NCI-H1436 treated with DMSO at 0.1 percent for 48 hours (cell line): ENCODE results near the gene ZFAND2A.
"Not testable (repeated sequence)": the region's sequence is repeated elsewhere in the genome, so short reads cannot be mapped to it uniquely, and the experiment has no call there.

Source experiments
- DNase-seq: peaks from one replicate; lab custom pipeline; 2025; lab: John Stamatoyannopoulos, UW

ZFAND2A gene

GRCh38 chr7:1151156-1151555 lies 8.8 kb downstream of the ZFAND2A start:
- no peak for DNase-seq

DNA sequence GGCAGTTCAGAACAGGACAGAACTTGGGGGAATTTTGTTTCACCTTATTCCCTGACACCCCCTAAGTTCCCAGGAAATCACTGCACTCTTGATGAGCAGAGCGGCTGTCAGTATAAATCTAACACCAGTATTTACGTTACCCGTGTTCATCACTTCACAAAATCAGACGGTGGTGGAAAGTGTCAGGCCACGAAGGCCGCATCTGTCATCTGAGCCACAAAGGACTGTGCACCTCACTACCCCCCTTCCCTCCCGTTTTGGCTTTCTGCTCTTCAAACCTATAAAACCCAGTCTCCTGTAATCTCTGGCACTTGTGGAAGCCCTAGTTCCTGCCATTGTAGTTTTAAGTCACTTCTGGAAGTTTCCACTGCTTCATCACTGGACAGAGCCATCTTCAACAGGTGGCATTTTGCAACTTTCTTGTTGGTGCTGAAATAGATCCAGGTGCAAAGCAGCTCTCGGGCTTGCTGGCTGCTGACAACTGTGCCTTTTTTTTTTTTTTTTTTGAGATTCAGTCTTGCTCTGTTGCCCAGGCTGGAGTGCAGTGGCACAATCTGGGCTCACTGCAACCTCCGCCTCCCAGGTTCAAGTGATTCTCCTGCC lies 9.5 kb downstream of the ZFAND2A start:
- DNase-seq: no peak

DNA sequence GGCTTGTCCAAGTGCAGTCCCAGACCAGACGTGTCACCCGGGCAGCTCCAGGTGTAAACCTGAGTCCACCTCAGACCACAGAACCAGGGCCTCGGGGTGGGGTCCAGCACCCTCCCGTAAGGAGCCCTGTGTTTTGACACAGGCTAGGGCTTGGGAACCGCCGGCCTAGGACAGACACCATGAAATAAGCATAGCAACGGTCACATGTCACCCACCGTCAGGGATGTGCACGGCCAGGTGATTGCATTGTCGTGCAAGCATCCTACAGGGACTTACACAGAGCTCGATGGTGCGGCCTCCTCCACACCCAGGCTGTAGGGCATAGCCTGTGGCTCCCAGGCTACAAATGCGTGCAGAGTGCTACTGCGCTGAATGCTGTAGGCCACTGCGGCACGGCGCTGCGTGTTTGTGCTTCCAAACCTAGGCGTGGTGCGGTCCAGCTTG lies 10.6 kb downstream of the ZFAND2A start:
- no peak for DNase-seq

DNA sequence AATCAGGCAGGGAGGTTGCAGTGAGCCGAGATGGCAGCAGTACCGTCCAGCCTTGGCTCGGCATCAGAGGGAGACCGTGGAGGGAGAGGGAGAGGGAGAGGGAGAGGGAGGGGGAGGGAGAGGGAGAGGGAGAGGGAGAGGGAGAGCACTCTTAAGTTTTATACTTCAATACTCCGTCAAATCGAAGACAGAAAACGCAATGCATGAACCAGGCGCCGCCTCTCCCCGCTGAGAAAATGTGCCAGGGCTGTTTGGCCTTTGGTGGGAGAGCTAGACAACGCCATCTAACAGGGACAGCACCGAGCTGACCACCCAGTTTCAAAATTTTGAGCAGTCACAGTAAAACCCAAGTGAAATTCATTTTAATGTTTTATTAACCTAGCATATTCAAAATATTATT lies 12.1 kb downstream of the ZFAND2A start:
- not testable (repeated sequence) for DNase-seq

GRCh38 chr7:1144269-1144771 lies 15.7 kb downstream of the ZFAND2A start:
- DNase-seq: no peak

DNA sequence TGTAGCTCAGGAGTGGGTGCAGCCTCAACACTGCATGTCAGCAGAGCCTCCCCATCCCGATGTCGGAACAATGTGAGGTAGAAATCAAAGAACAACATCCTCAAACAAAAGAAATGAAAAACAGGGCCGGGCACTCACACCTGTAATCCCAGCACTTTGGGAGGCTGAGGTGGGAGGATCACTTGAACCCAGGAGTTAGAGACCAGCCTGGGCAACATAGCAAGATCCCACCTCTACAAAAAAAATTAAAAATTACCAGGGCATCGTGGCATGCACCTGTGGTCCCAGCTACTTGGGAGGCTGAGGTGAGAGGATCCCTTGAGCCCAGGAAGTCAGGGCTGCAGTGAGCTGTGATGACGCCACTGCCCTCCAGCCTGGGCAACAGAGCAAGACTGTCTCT lies 17.0 kb downstream of the ZFAND2A start:
- DNase-seq: not testable (repeated sequence)

- DNase-seq: no peak
Observed at GRCh38 chr7:1142051-1142635, 17.9 kb downstream of the ZFAND2A start.

DNA sequence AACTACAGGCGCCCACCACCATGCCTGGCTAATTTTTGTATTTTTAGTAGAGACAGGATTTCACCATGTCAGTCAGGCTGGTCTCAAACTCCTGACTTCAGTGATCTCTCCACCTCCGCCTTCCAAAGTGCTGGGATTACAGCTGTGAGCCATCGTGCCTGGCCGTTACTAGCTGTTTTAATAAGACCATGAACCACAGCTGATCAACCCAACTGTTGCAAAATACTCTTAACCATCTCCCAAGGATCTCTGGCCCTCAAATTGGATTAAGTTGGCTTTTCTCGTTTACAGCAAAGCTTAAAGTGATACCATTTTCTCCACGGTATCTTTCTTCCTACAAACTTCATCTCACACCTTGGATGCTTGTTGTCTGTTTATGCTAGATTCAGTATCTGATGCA lies 18.3 kb downstream of the ZFAND2A start:
- no peak for DNase-seq

DNA sequence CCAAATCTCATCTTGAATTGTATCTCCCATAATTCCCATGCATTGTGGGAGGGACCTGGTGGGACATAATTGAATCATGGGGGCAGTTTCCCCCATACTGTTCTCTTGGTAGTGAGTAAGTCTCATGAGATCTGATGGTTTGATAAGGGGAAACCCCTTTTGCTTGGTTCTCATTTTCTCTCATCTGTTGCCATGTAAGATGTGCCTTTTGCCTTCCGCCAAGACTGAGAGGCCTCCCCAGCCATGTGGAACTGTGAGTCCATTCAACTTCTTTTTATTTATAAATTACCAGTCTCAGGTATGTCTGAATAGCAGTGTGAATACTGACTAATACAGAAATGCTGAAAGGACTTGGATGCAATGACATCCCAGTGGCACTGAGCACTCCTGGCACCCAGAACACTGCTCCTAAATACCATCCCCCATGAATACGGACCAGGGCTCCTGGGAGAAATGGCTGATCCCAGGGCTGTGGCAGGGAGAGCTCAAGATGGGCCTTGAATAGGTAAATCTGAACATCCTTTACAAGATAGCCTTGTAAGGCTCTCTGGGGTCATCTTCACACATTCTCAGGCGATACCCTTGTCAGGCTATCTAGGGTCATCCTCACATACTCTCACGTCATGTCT lies 19.4 kb downstream of the ZFAND2A start:
- no peak for DNase-seq

DNA sequence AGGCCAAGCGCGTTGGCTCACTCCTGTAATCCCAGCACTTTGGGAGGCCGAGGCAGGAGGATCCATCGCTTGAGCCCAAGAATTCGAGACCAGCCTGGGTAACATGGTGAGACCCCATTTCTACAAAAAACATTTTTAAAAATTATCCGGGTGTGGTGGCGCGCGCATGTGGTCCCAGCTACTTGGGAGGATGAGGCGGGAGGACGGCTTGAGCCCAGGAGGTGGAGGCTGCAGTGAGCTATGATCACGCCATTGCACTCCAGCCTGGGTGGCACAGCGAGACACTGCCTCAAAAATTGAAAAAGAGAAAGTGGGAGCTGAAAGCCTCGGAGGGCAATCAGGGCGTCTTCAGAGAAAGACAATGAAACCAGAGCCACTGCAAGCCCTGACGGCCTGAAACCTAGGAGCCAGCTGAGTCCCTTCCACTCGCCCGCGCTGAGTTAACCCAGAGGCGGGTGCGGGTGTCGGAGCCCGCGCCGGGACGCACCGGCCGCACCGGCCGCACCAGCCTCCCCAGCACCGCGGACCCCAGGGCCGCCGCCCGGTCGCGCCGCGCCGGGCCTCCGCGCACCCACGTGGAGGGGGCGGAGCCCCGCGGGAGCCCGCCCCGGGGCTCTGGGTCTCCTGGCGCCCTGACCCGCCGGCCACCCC lies 22.4 kb downstream of the ZFAND2A start:
- no peak for DNase-seq

- no peak for DNase-seq
Observed at GRCh38 chr7:1136841-1137516, 23.0 kb downstream of the ZFAND2A start.

DNA sequence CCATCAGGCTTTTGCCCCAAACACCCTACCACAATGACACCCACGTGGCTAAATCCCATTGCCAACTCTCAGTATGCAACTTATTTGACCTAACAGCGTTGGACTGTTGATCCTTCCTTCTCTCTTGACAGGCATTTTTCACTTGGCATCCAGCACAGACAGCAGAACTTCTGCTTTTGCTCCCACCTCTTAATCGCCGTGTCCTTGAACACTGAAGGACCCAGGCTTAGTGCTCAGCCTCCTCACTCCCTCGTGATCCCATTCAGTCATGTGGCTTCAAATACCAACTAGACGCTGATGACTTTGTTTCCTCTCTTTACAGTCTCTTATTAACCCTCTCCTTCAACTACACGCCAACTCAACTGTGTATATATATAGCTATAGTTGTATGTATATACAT lies 25.0 kb downstream of the ZFAND2A start:
- DNase-seq: no peak

GRCh38 chr7:1131471-1132265 lies 28.3 kb downstream of the ZFAND2A start:
- no peak for DNase-seq

- DNase-seq: no peak
Observed at GRCh38 chr7:1130021-1130990, 29.7 kb downstream of the ZFAND2A start.

GRCh38 chr7:1129431-1129830 lies 30.6 kb downstream of the ZFAND2A start:
- no peak for DNase-seq

DNA sequence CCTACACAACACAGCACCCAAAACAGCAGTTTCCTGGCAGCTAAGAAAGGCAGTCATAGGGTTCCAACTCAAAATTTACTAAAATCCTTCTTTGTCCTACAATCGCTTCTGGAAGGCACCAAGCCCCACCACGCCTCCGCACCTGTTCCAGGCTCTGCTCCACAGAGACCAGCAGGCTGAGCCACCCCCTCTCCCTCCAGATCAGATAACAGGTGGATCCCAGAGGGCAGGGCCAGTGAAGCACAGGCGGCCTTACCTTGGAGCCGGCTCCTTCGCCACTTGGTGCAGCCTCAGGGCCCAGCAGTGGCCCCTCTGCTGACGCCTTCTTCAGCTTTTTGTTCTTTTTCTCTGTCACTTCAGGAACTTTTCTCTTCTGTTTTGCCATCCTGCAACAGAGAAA lies 33.0 kb downstream of the ZFAND2A start:
- DNase-seq: no peak

DNA sequence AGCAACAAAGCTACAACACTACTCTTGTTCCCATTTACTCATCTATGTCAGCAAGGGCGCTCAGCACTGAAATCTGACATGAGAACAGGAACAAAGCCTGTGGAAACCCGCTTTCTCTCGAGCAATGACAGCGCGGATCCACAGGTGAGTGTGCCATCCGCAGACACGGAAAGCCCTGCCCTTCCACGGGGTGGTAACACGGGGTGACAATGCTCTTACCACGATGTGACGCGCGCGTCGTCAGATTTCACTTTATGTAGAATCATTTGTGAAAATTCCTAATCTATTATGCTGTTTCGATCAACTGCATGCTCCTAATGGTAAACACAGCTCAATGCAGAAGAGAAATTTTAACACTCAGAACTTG lies 34.4 kb downstream of the ZFAND2A start:
- DNase-seq: no peak

- no peak for DNase-seq
Observed at GRCh38 chr7:1124816-1125602, 35.0 kb downstream of the ZFAND2A start.

DNA sequence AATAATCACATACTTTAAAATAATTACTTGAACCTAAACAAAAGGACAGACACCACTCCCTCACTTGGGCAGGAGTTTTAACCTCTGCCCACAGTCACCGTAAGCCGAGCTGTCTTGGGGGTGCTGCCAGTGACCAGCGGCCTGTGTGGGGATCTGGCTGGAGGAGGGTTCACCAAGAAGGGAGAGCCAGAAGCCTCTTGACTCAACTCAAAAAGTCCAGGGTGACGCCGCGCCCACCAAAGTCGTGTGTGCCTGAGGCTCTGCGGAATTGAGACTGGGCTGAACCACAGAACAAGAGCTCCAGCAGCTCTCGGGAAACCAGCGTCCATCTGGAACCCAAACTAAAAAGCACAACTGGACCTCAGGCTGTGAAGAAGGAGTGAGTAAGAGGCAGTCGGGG lies 35.8 kb downstream of the ZFAND2A start:
- no peak for DNase-seq

DNA sequence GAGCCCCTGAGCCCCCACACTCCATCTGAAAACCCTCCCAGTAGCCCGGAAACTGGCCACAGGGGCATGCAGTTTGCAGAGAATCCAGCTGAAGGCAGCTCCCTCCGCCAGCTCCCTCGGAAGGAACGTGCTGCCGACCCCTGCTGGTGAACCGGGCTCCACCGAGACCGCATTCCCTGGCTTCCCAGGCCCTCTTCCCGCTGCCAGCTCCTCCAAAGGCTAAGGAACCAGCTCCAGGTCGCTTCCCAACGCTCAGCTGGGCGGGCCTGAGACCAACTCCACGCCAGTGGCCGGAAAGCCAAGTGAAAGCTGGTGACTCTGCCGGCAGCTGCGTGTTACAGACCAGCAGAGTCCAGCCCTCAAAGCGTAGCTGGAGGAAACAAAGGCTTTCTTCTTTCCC lies 36.3 kb downstream of the ZFAND2A start:
- DNase-seq: no peak
